ENCODE measurements around the gene CNTN6. TPM values are rescaled to one million over a fixed set of nuclear protein-coding genes. Genes with fewer than 3 reads are reported as not detected.

Gene CNTN6
- total RNA-seq, 4 donors from 2014 or later: not detected

- TF ChIP-seq POLR2A (IDR thresholded peaks at IDR 0.05): no peak
- TF ChIP-seq, protein P1, sequence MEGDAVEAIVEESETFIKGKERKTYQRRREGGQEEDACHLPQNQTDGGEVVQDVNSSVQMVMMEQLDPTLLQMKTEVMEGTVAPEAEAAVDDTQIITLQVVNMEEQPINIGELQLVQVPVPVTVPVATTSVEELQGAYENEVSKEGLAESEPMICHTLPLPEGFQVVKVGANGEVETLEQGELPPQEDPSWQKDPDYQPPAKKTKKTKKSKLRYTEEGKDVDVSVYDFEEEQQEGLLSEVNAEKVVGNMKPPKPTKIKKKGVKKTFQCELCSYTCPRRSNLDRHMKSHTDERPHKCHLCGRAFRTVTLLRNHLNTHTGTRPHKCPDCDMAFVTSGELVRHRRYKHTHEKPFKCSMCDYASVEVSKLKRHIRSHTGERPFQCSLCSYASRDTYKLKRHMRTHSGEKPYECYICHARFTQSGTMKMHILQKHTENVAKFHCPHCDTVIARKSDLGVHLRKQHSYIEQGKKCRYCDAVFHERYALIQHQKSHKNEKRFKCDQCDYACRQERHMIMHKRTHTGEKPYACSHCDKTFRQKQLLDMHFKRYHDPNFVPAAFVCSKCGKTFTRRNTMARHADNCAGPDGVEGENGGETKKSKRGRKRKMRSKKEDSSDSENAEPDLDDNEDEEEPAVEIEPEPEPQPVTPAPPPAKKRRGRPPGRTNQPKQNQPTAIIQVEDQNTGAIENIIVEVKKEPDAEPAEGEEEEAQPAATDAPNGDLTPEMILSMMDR (IDR thresholded peaks at IDR 0.05): no peak
- H3K4me3 ChIP-seq (ENCODE audit: low read depth, poor library complexity, severe bottlenecking): no peak overlapping the region
- no peak for DNase-seq (ENCODE audit: low spot score in 2 of 2)
- intact Hi-C loops (cut with DNase I; ENCODE audit: low total_unique reads): no loop called here
Measured at GRCh38 chr3:1326546-1326945, 233.7 kb downstream of the CNTN6 start.

- WGBS, 2 donors: 74 to 80% methylated on average over 2 of the region's 2 CpGs
- no peak for TF ChIP-seq POLR2A (IDR thresholded peaks at IDR 0.05)
- TF ChIP-seq, protein P1 (IDR thresholded peaks at IDR 0.05): no peak
- intact Hi-C loops (cut with DNase I; ENCODE audit: low total_unique reads): no loop called here
- H3K4me3 ChIP-seq (ENCODE audit: low read depth, poor library complexity, severe bottlenecking): no peak overlapping the region
- no peak for DNase-seq (ENCODE audit: low spot score in 2 of 2)
Measured at GRCh38 chr3:1330107-1330506, 237.3 kb downstream of the CNTN6 start.

- TF ChIP-seq, protein P1 (IDR thresholded peaks at IDR 0.05): no peak
- no peak for TF ChIP-seq POLR2A (IDR thresholded peaks at IDR 0.05)
Measured at GRCh38 chr3:1346386-1346785, 253.6 kb downstream of the CNTN6 start.

GRCh38 chr3:1348547-1348946 is 255.7 kb downstream of the CNTN6 start:
- WGBS, 2 donors: 88 to 94% methylated on average over 3 of the region's 3 CpGs

More at GRCh38 chr3:1346386-1346785, 253.6 kb downstream of the CNTN6 start:
- 69 to 76% methylated on average over 6 of the region's 6 CpGs for WGBS, 2 donors
- DNase-seq (ENCODE audit: low spot score in 2 of 2): no peak
- intact Hi-C loops (cut with DNase I; ENCODE audit: low total_unique reads): no loop called here
- no peak overlapping the region for H3K4me3 ChIP-seq (ENCODE audit: low read depth, poor library complexity, severe bottlenecking)

DNA sequence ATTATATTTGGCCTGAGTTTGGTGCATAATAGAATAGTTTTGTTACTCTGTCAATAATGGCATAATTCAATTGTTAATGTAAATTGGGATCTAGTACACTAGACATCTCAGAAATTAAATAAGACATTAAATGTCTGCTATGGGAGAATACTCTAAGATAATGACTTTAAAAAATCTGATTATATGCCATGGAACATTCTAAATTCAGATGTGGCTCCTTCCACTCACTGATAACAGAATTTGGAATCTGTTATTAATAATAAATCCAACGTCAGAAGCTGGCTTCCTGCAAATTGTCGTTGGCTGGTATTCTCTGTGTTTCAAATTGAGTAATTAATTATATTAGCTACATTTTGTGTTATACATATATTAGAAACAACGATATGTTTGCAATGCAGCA is 258.1 kb downstream of the CNTN6 start:
- WGBS, 2 donors: 57 to 61% methylated on average over 3 of the region's 3 CpGs
- no peak overlapping the region for H3K4me3 ChIP-seq (ENCODE audit: low read depth, poor library complexity, severe bottlenecking)
- intact Hi-C loops (cut with DNase I; ENCODE audit: low total_unique reads): no loop called here
- TF ChIP-seq, protein P1 (IDR thresholded peaks at IDR 0.05): no peak
- no peak for TF ChIP-seq POLR2A (IDR thresholded peaks at IDR 0.05)
- DNase-seq (ENCODE audit: low spot score in 2 of 2): no peak

More at GRCh38 chr3:1348547-1348946, 255.7 kb downstream of the CNTN6 start:
- intact Hi-C loops (cut with DNase I; ENCODE audit: low total_unique reads): no loop called here
- no peak for DNase-seq (ENCODE audit: low spot score in 2 of 2)
- TF ChIP-seq POLR2A (IDR thresholded peaks at IDR 0.05): no peak
- TF ChIP-seq, protein P1 (IDR thresholded peaks at IDR 0.05): no peak
- no peak overlapping the region for H3K4me3 ChIP-seq (ENCODE audit: low read depth, poor library complexity, severe bottlenecking)

DNA sequence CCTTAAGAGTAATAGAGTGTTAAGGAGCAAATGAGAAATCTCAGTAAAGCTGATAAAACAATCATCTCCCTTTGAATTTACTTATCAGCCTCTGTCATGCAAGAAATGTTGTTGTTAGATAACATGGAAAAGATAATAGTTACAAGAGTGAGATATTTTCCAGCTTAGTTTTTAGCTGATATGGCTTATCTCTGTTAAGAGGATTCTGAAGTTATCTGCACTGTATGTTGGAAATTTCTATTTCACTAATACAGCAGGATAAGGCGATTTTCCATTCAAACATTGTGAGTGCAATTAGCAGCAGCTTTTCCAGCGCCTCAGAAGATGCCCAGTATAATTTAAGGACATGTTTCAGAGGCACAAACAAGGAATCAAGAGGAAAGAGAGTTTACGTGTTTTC is 262.9 kb downstream of the CNTN6 start:
- intact Hi-C loops (cut with DNase I; ENCODE audit: low total_unique reads): no loop called here
- TF ChIP-seq, protein P1 (IDR thresholded peaks at IDR 0.05): no peak
- TF ChIP-seq POLR2A (IDR thresholded peaks at IDR 0.05): no peak

More for the DNA sequence above, 262.9 kb downstream of the CNTN6 start:
- H3K4me3 ChIP-seq (ENCODE audit: low read depth, poor library complexity, severe bottlenecking): no peak overlapping the region
- DNase-seq (ENCODE audit: low spot score in 2 of 2): no peak
- 79 to 84% methylated on average over 3 of the region's 3 CpGs for WGBS, 2 donors

Data from lower leg skin (tissue), 4 donors.